HG02884 (cell line): ENCODE measurements around the gene YIPF4.
"Not testable (repeated sequence)": the region's sequence is repeated elsewhere in the genome, so short reads cannot be mapped to it uniquely, and the experiment has no call there.

Experiments used
- ATAC-seq: cut with Tn5 transposase; IDR thresholded peaks from one replicate; pipeline ENCODE4 v1.9.1; 2021; ENCODE audit warnings: mild to moderate bottlenecking, moderate library complexity; ENCODE audit not compliant: unreplicated experiment

Gene YIPF4

GRCh38 chr2:32284321-32284720 is 6.6 kb downstream of the YIPF4 start:
- no peak for ATAC-seq

DNA sequence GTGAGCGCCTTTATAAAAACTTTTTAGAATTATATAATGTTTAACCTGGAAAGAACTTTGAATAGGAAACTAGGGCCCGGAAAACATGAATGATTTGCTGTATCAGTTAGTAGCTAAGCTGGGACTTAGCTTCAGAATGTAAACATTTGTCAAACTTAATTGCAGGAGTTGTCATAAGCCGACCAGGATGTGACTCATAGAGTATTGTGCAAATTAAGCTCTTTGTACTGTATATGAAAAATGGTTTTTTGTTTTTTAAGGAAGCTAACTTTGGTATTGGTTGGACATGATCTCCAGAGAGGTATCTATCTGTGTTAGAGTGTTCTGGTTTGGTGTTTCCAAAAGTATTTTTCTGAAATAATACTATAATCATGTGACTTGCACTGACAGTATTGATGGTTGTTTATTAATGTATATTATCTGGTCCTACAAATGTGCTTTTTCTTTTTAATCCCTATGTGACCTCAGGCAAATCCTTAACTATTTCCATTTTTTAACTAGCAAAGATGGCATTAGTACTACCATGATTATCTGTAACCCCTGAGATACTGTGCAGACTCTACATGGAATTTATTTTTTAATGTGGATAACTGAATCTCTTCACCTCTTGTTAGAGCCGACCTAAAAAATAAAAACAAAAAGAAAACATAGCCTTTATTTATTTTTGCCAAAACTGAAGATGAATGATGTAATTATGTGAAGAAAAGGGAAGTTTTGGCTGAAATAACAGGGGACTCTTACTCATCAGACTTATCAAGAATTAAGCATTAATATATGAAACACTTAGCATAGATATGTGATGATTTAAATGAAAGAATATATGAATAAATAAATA is 11.7 kb downstream of the YIPF4 start:
- ATAC-seq: no peak

GRCh38 chr2:32290000-32290339 is 12.3 kb downstream of the YIPF4 start:
- no peak for ATAC-seq

GRCh38 chr2:32291746-32292145 is 14.0 kb downstream of the YIPF4 start:
- ATAC-seq: no peak

GRCh38 chr2:32293493-32293892 is 15.8 kb downstream of the YIPF4 start:
- not testable (repeated sequence) for ATAC-seq

DNA sequence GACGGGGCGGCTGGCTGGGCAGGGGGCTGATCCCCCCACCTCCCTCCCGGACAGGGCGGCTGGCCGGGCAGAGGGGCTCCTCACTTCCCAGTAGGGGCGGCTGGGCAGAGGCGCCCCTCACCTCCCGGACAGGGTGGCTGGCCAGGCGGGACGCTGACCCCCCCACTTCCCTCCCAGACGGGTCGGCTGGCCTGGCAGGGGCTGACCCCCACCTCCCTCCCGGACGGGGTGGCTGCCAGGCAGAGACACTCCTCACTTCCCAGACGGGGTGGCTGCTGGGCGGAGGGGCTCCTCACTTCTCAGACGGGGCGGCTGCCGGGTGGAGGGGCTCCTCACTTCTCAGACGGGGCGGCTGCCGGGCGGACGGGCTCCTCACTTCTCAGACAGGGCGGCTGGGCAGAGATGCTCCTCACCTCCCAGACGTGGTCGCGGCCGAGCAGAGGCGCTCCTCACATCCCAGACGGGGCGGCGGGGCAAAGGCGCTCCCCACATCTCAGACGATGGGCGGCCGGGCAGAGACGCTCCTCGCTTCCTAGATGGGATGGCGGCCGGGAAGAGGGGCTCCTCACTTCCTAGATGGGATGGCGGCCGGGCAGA is 16.4 kb downstream of the YIPF4 start:
- ATAC-seq: not testable (repeated sequence)

DNA sequence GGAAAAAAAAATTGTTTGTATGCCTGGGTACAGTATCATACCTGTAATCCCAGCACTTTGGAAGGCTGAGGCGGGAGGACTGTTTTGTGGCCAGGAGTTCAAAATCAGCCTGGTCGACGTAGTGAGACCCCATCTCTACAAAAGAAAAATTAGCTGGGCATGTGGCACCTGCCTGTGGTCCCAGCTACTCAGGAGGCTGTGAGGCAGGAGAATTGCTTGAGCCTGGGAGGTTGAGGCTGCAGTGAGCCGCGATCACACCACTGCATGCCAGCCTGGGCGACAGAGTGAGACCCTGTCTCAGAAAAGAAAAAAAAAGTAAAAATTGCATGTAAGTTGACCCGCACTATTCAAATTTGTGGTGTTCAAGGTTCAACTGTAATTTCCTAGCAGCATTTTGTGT is 32.9 kb downstream of the YIPF4 start:
- no peak for ATAC-seq

- ATAC-seq: no peak
Observed at GRCh38 chr2:32314886-32315285, 37.2 kb downstream of the YIPF4 start.

GRCh38 chr2:32328679-32329078 is 51.0 kb downstream of the YIPF4 start:
- not testable (repeated sequence) for ATAC-seq

DNA sequence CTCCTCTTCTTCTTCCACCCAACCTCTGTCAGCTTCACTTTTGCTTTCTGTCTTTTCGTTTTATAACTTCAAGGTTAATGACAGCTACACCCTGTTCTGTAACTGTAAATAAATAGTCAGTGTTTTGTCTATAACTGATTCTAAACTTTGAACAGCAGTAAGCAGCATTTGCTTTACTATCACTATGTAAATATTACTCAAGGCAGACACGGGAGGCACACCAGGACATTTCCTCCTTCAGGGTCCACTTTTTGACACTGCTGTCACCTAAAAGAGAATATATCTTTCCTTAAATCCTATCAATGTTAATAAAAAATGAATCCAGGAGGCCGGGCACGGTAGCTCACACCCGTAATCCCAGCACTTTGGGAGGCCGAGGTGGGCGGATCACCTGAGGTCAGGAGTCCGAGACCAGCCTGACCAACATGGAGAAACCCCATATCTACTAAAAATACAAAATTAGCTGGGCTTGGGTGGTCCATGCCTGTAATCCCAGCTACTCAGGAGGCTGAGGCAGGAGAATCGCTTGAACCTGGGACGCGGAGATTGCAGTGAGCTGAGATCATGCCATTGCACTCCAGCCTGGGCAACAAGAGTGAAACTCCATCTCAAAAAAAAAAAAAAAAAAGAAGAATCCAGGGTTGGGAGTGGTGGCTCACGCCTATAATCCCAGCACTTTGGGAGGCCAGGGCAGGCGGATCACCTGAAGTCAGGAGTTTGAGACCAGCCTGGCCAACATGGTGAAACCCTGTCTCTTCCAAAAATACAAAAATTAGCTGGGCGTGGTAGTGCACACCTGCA is 51.7 kb downstream of the YIPF4 start:
- not testable (repeated sequence) for ATAC-seq

DNA sequence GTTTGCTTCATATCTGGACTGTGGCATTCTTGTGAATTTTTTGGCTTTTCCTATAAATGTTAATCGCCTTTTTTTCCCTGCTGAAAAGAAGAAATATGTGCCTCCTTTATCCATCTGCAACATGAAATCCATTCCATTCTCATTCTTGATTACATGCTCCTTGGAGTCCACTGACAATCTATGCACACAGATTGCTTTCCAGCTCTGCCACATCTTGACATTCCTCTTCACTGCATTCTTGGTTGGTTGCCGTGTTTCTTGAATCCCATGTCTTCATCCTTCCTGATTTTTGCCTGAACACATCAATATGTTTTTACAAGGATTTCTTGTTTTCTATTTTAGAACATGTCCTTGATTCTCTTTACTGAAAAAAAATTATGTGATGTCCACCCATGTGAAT is 52.4 kb downstream of the YIPF4 start:
- no peak for ATAC-seq

GRCh38 chr2:32342801-32343200 is 65.1 kb downstream of the YIPF4 start:
- no peak for ATAC-seq

DNA sequence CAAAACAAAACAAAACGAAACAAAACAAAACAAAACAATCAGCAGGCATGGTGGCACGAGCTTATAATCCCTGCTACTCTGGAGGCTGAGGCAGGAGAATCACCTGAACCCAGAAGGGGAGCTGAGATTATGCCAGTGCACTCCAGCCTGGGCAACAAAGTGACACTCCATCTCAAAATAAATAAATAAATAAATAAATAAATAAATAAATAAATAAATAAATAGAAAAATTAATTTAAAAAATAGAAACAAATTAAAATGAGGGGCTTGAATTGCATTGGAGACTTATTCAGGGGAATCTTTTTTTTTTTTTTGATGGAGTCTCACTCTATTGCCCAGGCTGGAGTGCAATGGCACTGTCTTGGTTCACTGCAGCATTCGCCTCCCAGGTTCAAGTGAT is 73.1 kb downstream of the YIPF4 start:
- ATAC-seq: not testable (repeated sequence)

DNA sequence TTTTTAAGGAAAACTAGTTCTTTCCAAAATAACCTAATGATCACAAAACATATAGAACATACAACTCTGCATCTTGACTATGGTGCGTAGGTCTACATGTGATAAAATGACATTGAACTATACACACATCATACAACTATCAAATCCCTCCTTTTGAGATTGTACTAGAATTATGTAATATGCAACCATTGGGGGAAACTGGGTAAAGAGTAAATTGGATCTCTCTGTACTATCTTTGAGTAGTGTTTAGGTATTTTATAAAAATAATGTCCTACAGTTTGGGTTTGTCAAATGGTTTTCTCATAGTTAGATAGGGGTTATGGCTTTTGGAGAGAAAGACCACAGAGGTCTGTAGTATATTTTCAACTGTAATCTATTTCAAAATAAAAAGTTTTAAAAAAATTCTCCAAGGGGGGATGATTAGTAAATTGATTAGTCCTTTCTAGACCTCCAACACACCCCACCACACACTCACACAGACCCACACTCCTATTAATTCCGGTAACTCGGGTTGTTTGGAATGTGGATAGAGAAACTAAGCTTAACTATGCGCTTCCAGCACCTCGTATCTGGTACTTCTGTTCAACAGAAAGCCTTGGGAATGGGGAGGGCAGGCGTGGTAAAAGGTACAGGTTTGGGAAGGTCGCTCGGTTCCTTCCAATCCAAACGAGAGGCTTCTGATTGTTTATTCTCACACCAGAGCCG is 78.4 kb downstream of the YIPF4 start:
- ATAC-seq: no peak

DNA sequence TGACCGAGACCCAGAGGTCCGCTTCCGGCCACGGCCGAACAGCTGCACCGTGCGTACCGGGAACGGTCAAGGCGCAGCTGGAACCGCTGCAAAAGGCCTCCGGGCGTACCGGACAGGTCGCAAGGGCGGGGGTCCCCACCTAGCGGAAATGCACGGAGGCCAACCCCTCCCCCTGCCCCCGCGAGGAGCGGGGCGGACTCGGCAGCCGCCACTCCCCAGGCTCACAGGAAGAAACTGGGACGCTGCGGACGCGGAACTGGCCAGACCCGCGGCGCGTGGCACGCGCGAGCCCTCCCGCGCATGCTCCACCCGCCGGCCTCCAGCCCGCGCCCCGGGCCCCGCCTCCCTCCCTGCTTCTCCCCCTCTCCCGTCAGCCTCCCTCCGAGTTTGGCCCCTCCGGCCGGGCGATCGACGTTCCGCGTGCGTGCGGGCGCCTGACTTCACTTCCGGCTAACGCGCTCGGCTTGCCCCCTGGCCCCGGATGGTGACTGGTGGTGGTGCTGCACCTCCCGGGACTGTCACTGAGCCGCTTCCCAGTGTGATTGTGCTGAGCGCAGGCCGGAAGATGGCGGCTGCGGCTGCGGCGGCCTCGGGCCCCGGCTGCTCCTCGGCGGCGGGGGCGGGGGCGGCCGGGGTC is 79.1 kb downstream of the YIPF4 start, which contains the start of gene BIRC6:
Gene BIRC6, plus strand, starts transcription at position 343 of the 637 bp plus-strand sequence. Its CDS starts 139 bp downstream, at position 482.
- ATAC-seq: peak; percentile 78

DNA sequence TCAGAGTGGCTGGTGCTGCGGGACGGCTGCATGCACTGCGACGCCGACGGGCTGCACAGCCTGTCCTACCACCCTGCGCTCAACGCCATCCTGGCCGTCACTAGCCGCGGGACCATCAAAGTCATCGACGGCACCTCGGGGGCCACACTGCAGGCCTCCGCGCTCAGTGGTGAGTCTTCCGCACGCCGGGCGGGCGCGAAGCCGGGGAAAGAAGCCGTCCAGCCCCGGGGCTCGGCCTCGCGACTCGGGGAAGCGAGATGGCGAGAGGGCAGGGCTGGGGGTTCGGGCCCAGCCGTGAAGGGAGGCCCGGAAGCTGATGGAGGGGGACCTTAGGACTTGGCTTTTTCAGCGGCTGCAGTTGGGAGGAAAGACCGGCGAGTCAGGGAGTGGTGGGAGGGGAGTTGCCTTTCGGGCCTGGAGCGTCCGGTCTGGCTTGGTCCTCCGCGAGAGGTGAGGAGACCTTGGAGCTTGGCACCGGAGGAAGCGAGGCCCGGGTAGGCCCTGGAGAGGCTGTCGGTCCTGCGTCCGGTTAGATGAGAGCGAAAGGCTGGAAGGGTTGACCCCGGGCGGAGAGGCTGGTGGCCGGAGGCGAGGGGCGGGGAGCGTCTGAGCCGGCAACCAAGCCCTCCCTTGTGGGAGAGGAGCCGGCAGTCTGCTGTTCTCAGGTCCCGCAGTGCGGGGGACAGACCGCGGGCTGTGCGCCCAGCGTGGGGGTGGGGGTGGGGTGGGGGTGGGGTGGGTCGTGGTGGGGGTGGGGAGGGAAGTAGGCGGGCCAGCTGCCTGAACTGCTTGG is 79.8 kb downstream of the YIPF4 start:
- ATAC-seq: peak; percentile 2

- ATAC-seq: no peak
Observed at GRCh38 chr2:32358111-32358482, 80.4 kb downstream of the YIPF4 start.

DNA sequence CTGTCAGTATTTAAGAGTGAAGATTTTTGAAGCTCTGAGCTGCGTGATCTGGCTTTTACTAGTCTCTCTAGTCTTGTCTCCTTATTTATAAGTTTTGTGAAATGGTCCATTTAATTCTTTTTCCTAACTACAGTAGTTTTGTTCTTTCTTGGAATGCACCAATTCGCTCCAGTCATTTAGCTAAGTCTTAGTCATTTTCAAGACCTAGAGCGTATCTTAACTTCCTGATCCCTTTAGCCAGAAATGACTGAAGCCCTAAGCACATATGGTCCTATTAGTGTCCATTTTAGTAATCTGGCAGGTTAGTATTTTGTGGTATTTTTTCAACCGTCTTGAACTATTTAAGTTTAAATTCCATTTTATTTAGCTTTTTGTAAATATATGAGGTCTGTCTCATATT is 82.7 kb downstream of the YIPF4 start:
- no peak for ATAC-seq

DNA sequence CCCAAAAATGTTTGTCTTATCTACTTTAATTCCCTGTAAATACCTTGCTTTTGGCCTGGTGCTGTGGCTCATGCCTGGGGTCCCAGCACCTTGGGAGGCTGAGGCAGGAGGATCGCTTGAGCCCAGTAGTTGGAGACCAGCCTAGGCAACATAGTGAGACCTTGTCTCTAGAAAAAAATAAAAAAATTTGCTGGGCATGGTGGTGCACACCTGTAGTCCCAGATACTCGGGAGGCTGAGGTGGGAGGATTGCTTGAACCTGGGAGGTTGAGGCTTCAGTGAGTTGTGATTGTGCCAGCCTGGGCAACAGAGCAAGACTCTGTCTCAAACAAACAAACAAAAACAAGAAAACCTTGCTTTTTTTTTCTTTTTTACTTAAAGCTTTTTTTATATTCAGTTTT is 85.3 kb downstream of the YIPF4 start:
- ATAC-seq: not testable (repeated sequence)

GRCh38 chr2:32363597-32363996 is 85.9 kb downstream of the YIPF4 start:
- ATAC-seq: no peak
